ENCODE results near the gene DNASE2. TPM values are rescaled to one million over a fixed set of nuclear protein-coding genes. Genes with fewer than 3 reads are reported as not detected.

The DNASE2 gene
- total RNA-seq, 1 donor from 2014 or later, result 23.5 TPM

- peaks cover 15% of the 10 kb centered on the region for H3K4me1 Mint-ChIP-seq
- H3K27me3 Mint-ChIP-seq (ENCODE audit: low read depth), result peaks cover 89% of the 10 kb centered on the region
- H3K27ac Mint-ChIP-seq, result no peak overlapping the region
These were observed 42.1 kb downstream of the DNASE2 start for GRCh38 chr19:12838886-12839756.

GRCh38 chr19:12838182-12838885 is 42.9 kb downstream of the DNASE2 start, which contains the start of gene MAST1:
MAST1 (plus strand) TSS chr19:12838515; CDS start chr19:12838573, 58 bp downstream.
- peak within 1 kb of the TSS; percentile 64 for H3K4me3 Mint-ChIP-seq
- H3K36me3 Mint-ChIP-seq, result no peaks in the 10 kb centered on the region
- TF ChIP-seq, protein P1, sequence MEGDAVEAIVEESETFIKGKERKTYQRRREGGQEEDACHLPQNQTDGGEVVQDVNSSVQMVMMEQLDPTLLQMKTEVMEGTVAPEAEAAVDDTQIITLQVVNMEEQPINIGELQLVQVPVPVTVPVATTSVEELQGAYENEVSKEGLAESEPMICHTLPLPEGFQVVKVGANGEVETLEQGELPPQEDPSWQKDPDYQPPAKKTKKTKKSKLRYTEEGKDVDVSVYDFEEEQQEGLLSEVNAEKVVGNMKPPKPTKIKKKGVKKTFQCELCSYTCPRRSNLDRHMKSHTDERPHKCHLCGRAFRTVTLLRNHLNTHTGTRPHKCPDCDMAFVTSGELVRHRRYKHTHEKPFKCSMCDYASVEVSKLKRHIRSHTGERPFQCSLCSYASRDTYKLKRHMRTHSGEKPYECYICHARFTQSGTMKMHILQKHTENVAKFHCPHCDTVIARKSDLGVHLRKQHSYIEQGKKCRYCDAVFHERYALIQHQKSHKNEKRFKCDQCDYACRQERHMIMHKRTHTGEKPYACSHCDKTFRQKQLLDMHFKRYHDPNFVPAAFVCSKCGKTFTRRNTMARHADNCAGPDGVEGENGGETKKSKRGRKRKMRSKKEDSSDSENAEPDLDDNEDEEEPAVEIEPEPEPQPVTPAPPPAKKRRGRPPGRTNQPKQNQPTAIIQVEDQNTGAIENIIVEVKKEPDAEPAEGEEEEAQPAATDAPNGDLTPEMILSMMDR (IDR thresholded peaks at IDR 0.05; ENCODE audit: unreplicated experiment), result peak; percentile 29
- peaks cover 16% of the 10 kb centered on the region for H3K4me1 Mint-ChIP-seq
- DNase-seq (ENCODE audit: low spot score in 2 of 2, unreplicated experiment in 2 of 2), result peak in 1 of 2 experiments; percentile 67
- no peak within 1 kb of the TSS for H3K27ac Mint-ChIP-seq
- H3K9me3 Mint-ChIP-seq, result no peaks in the 10 kb centered on the region
- peaks cover 86% of the 10 kb centered on the region for H3K27me3 Mint-ChIP-seq (ENCODE audit: low read depth)

More at GRCh38 chr19:12838886-12839756, 42.1 kb downstream of the DNASE2 start:
- TF ChIP-seq, protein P1 (IDR thresholded peaks at IDR 0.05; ENCODE audit: unreplicated experiment), result no peak
- no peaks in the 10 kb centered on the region for H3K9me3 Mint-ChIP-seq
- H3K4me3 Mint-ChIP-seq, result peak overlapping the region; percentile 64
- no peak for DNase-seq (ENCODE audit: low spot score in 2 of 2, unreplicated experiment in 2 of 2)
- no peaks in the 10 kb centered on the region for H3K36me3 Mint-ChIP-seq

GRCh38 chr19:12837225-12837624 is 44.0 kb downstream of the DNASE2 start:
- no peak overlapping the region for H3K27ac Mint-ChIP-seq
- TF ChIP-seq, protein P1 (IDR thresholded peaks at IDR 0.05; ENCODE audit: unreplicated experiment), result no peak
- DNase-seq (ENCODE audit: low spot score in 2 of 2, unreplicated experiment in 2 of 2), result no peak
- H3K4me1 Mint-ChIP-seq, result peaks cover 20% of the 10 kb centered on the region
- peaks cover 91% of the 10 kb centered on the region for H3K27me3 Mint-ChIP-seq (ENCODE audit: low read depth)
- H3K9me3 Mint-ChIP-seq, result no peaks in the 10 kb centered on the region
- H3K4me3 Mint-ChIP-seq, result peak overlapping the region; percentile 4
- H3K36me3 Mint-ChIP-seq, result no peaks in the 10 kb centered on the region

- Mint-ChIP-seq H3K9me3 (no peaks in the 10 kb centered on the region), H3K27ac (no peak overlapping the region), H3K4me1 (peaks cover 19% of the 10 kb centered on the region), H3K27me3 (ENCODE audit: low read depth) (peaks cover 92% of the 10 kb centered on the region), H3K4me3 (peak overlapping the region; percentile 15), H3K36me3 (no peaks in the 10 kb centered on the region)
- TF ChIP-seq, protein P1 (IDR thresholded peaks at IDR 0.05; ENCODE audit: unreplicated experiment), result no peak
- DNase-seq (ENCODE audit: low spot score in 2 of 2, unreplicated experiment in 2 of 2), result no peak
These were observed 44.8 kb downstream of the DNASE2 start for GRCh38 chr19:12836529-12836863.

DNA sequence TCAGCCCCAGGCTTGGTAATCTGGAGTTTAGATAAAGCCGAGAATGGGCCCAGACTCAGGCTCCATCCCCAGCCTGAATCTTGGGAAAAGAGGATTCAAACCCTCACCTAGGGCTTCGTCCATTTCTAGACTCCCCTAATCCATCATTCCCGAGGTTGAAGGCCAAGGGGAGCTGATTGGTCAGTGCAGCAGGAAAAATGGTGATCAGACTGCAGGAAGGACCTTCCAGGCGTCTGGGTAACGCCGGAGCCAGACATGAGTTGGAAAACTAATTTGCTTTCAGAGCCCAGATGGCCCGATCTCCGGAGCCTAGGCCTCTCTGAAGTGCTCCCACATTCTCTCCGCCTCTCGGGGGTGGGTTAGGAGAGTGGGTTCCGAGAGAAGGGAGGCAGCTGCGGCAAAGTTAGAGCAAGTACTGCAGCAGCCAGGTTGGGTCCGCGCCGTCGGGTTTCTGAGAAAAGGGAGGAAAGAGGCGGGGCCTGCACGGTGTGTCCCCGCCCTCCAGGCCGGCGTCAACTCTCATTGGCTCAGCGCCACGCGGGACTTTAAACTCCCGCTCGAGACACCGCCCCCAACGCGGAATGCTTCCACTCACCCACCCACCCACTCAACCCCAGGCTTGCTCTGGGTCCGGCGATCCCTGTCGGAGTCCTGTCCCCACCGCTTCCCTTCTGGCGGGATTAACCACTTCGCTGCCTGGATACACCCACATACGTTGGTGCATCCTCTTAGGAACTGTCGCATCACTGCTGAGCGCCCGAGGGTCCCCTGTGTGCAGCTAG is 46.1 kb downstream of the DNASE2 start:
- peak overlapping the region; percentile 57 for H3K4me3 Mint-ChIP-seq
- peaks cover 92% of the 10 kb centered on the region for H3K27me3 Mint-ChIP-seq (ENCODE audit: low read depth)
- no peak overlapping the region for H3K27ac Mint-ChIP-seq
- H3K9me3 Mint-ChIP-seq, result no peaks in the 10 kb centered on the region
- peaks cover 8% of the 10 kb centered on the region for H3K4me1 Mint-ChIP-seq
- no peak for DNase-seq (ENCODE audit: low spot score in 2 of 2, unreplicated experiment in 2 of 2)
- no peaks in the 10 kb centered on the region for H3K36me3 Mint-ChIP-seq
- TF ChIP-seq, protein P1 (IDR thresholded peaks at IDR 0.05; ENCODE audit: unreplicated experiment), result no peak
